GM20000 (cell line): ENCODE data around the gene GPX7.

Source experiments
- DNase-seq: peaks from one replicate; pipeline ENCODE4 v3.0.0; 2012; ENCODE audit warnings: low spot score
- TF ChIP-seq, protein P1 (sequence below): IDR thresholded peaks from 2 replicates; pipeline ENCODE4 v1.5.1; 2012; ENCODE audit warnings: mild to moderate bottlenecking, control low read depth; ENCODE audit errors: extremely low read depth, missing control alignments

Gene GPX7

DNA sequence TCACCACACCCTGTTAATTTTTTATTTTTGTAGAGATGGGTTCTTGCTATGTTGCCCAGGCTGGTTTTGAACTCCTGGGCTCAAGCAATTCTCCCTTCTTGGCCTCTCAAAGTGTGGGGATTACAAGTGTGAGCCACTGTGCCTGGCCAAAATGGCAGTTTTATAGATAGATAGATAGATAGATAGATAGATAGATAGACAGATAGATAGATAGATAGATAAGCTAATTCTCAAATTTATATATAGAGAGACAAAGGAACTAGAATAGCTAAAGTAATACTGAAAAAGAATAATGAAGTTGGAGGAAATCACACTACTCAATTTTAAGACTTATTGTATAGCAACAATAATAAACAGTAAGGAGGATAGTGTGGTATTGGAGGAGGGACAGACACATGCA, 51.9 kb downstream of the GPX7 start:
- DNase-seq: no peak
- TF ChIP-seq, protein P1, sequence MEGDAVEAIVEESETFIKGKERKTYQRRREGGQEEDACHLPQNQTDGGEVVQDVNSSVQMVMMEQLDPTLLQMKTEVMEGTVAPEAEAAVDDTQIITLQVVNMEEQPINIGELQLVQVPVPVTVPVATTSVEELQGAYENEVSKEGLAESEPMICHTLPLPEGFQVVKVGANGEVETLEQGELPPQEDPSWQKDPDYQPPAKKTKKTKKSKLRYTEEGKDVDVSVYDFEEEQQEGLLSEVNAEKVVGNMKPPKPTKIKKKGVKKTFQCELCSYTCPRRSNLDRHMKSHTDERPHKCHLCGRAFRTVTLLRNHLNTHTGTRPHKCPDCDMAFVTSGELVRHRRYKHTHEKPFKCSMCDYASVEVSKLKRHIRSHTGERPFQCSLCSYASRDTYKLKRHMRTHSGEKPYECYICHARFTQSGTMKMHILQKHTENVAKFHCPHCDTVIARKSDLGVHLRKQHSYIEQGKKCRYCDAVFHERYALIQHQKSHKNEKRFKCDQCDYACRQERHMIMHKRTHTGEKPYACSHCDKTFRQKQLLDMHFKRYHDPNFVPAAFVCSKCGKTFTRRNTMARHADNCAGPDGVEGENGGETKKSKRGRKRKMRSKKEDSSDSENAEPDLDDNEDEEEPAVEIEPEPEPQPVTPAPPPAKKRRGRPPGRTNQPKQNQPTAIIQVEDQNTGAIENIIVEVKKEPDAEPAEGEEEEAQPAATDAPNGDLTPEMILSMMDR: no peak

DNA sequence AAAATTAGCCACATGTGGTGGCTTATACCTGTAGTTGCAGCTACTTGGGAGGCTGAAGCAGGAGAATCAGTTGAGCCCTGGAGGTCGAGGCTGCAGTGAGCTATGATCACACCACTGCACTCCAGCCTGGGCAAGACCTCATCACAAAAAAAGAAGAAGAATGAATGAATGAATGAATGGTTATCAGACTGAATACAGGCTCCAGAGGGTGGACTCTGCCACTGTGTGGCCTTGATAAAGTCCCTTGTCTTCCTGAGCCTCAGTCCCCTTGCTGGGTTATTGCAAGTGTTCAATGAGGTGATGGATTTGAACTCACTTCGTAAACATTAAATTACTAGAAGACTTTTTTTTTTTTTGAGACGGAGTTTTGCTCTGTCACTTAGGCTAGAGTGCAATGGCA, 55.5 kb downstream of the GPX7 start:
- TF ChIP-seq, protein P1: no peak
- DNase-seq: no peak
